Colonic mucosa (tissue), 4 donors: Measurements from ENCODE around the gene ZBTB17. TPM values are rescaled to one million over a fixed set of nuclear protein-coding genes. Genes with fewer than 3 reads are reported as not detected.
"Not testable (repeated sequence)": the region's sequence is repeated elsewhere in the genome, so short reads cannot be mapped to it uniquely, and the experiment has no call there.

Experiments used
- DNase-seq: peaks from one replicate; pipeline ENCODE4 v3.0.0-alpha.2; 2020
- H3K27ac ChIP-seq: fragments of 200-600 bp; one replicate; pipeline ENCODE4 v1.8.0; 2021
- H3K27me3 ChIP-seq: fragments of 200-600 bp; one replicate; pipeline ENCODE4 v1.8.0; 2021
- H3K36me3 ChIP-seq: fragments of 200-600 bp; one replicate; pipeline ENCODE4 v1.8.0; 2021
- H3K4me1 ChIP-seq: fragments of 200-600 bp; one replicate; pipeline ENCODE4 v1.8.0; 2021; ENCODE audit warnings: mild to moderate bottlenecking
- H3K4me3 ChIP-seq: fragments of 200-600 bp; one replicate; pipeline ENCODE4 v1.8.0; 2021
- H3K9ac ChIP-seq, 2 donors: one replicate each; pipeline ENCODE4 v1.7.0; 2013; ENCODE audit warnings: control low read depth in 2 of 2, low read depth in 2 of 2, low read length in 2 of 2
- H3K9me3 ChIP-seq: fragments of 200-600 bp; one replicate; pipeline ENCODE4 v1.8.0; 2021
- CTCF ChIP-seq: fragments of 200-600 bp; IDR thresholded peaks from one replicate; pipeline ENCODE4 v1.8.0; 2022; ENCODE audit warnings: antibody characterized with exemption, mild to moderate bottlenecking
- intact Hi-C: fragments of 100-400 bp; cut with DNase I; formaldehyde crosslinking; loops from one replicate; pipeline ENCODE4 v1.14.1; 2022
- total RNA-seq, 2 donors: library from RNA; stranded (reverse); fragmentation: NEBNext Ultra II Directional in 1 of 2; extraction: Animal tissue kit (Norgen Biotek cat#: 25700) in 1 of 2; gene quantifications; one replicate each; pipeline ENCODE4 v1.2.1, GENCODE V29; 2021
- donor health status: healthy.
- donor health status: DM: no; HTN: no; CAD: no.
- donor health status: DM: no; HTN: no; CAD: no.

Gene ZBTB17
- total RNA-seq, 2 donors from 2014 or later: 24.9 to 36.3 TPM

- Histone ChIP-seq H3K9me3 (no peaks in the 10 kb centered on the region), H3K9ac (no peak overlapping the region), H3K4me3 (no peak overlapping the region), H3K36me3 (no peaks in the 10 kb centered on the region), H3K27me3 (no peaks in the 10 kb centered on the region), H3K27ac (no peak overlapping the region), H3K4me1 (no peaks in the 10 kb centered on the region)
- no peak for DNase-seq
- intact Hi-C loops: no loop called here
- no peak for TF ChIP-seq CTCF
Observed at GRCh38 chr1:15911141-15911540, 64.8 kb downstream of the ZBTB17 start.

DNA sequence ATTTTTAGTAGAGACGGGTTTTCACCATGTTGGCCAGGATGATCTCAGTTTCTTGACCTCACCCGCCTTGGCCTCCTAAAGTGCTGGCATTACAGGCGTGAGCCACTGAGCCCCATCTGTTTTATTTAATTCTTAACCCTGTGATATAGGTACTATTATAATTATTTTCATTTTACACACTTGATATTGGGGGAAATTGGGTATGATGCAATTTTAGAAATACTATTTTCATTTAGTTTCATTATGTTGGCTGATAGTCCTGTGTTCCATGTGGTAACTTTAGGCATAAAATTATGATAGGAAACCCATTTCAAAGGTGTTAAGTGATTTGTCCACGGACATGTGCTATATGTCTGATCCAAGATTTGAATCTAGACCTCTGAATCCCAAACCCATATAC is 67.3 kb downstream of the ZBTB17 start:
- no peaks in the 10 kb centered on the region for H3K9me3 ChIP-seq
- no peak for TF ChIP-seq CTCF
- no peak overlapping the region for H3K27ac ChIP-seq
- no peaks in the 10 kb centered on the region for H3K27me3 ChIP-seq
- H3K4me3 ChIP-seq: no peak overlapping the region
- no peaks in the 10 kb centered on the region for H3K36me3 ChIP-seq
- no peak for DNase-seq
- no peaks in the 10 kb centered on the region for H3K4me1 ChIP-seq
- H3K9ac ChIP-seq: no peak overlapping the region
- intact Hi-C loops: no loop called here

GRCh38 chr1:15902882-15903281 is 73.0 kb downstream of the ZBTB17 start:
- H3K9me3 ChIP-seq: no peaks in the 10 kb centered on the region
- no peaks in the 10 kb centered on the region for H3K36me3 ChIP-seq
- no peak overlapping the region for H3K9ac ChIP-seq
- TF ChIP-seq CTCF: no peak
- H3K4me3 ChIP-seq: no peak overlapping the region
- no peak overlapping the region for H3K27ac ChIP-seq
- intact Hi-C loops: no loop called here
- DNase-seq: no peak
- no peaks in the 10 kb centered on the region for H3K27me3 ChIP-seq
- H3K4me1 ChIP-seq: no peaks in the 10 kb centered on the region

GRCh38 chr1:15900662-15901279 is 75.1 kb downstream of the ZBTB17 start:
- H3K9me3 ChIP-seq: no peaks in the 10 kb centered on the region
- no peak overlapping the region for H3K27ac ChIP-seq
- no peaks in the 10 kb centered on the region for H3K4me1 ChIP-seq
- H3K9ac ChIP-seq: no peak overlapping the region
- no peaks in the 10 kb centered on the region for H3K27me3 ChIP-seq
- no peak for DNase-seq
- H3K36me3 ChIP-seq: no peaks in the 10 kb centered on the region
- intact Hi-C loops: no loop called here
- H3K4me3 ChIP-seq: no peak overlapping the region
- TF ChIP-seq CTCF: no peak

DNA sequence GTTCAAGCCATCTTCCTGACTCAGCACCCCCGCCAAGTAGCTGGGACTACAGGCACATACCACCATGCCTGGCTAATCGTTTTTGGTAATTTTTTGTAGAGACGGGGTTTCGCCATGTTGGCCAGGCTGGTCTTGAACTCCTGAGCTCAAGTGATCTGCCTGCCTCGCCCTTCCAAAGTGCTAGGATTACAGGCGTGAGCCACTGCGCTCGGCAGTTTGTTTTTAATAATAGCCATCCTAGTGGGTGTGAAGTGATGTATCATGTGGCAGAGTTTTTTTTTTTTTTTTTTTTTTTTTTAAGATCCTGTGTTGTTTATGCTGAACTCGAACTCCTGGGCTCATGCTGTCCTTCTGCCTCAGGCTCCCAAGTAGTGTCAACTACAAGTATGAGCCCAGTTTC is 76.6 kb downstream of the ZBTB17 start:
- no peak for TF ChIP-seq CTCF
- no peak overlapping the region for H3K9ac ChIP-seq
- no peaks in the 10 kb centered on the region for H3K4me1 ChIP-seq
- H3K27ac ChIP-seq: no peak overlapping the region
- no peak overlapping the region for H3K4me3 ChIP-seq
- intact Hi-C loops: no loop called here
- DNase-seq: no peak
- H3K27me3 ChIP-seq: no peaks in the 10 kb centered on the region
- no peaks in the 10 kb centered on the region for H3K36me3 ChIP-seq
- H3K9me3 ChIP-seq: no peaks in the 10 kb centered on the region

GRCh38 chr1:15896841-15897610 is 78.9 kb downstream of the ZBTB17 start:
- DNase-seq, H3K9ac ChIP-seq, H3K4me1 ChIP-seq, intact Hi-C loops, H3K4me3 ChIP-seq, H3K36me3 ChIP-seq, H3K27me3 ChIP-seq, H3K9me3 ChIP-seq, H3K27ac ChIP-seq: not testable (repeated sequence)
